ENCODE data around the gene ADK.
A peak's percentile ranks its signal among the peaks of the same experiment; 100 is the strongest.
"Not testable (repeated sequence)": the region's sequence is repeated elsewhere in the genome, so short reads cannot be mapped to it uniquely, and the experiment has no call there.

ADK gene

DNA sequence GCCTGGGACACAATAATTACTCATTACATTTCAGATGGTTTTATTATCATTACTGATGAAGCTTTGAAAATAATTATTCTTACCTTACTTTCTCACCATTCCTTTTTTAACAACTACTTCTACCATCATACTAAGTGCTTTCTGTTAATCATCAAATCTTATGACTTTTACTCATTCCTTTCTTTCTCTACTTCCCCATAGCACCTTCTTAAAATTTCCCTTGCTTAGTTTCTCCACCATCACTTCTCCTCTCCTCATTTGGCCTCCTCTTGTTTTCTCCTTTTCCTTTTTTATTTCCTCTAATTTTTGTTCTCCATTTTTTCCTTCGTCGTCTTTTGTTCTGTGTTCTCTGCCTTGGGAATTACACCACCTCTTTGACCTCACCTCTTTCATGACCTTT lies 372.2 kb downstream of the ADK start:
- Histone ChIP-seq H3K9me3 (ENCODE audit: insufficient read depth, low read length) (no peaks in the 10 kb centered on the region), H3K36me3 (replicated peaks; ENCODE audit: low read depth, low read length) (no peaks in the 10 kb centered on the region), H3K4me1 (ENCODE audit: low read length) (peaks cover 12% of the 10 kb centered on the region), H4K20me1 (ENCODE audit: insufficient read depth, low read length) (no peaks in the 10 kb centered on the region), H2AFZ (ENCODE audit: low read depth, low read length) (no peak overlapping the region), H3K4me3 (ENCODE audit: low read length) (no peak overlapping the region), H3K27me3 (ENCODE audit: low read depth, low read length) (no peaks in the 10 kb centered on the region), H3K9ac (ENCODE audit: low read length) (no peak overlapping the region), H3K4me2 (ENCODE audit: low read length) (peak overlapping the region; percentile 34), H3K27ac (ENCODE audit: low read length) (peak overlapping the region; percentile 26; the same call in 1 of the 2 replicates), H3K79me2 (ENCODE audit: low read length) (no peaks in the 10 kb centered on the region)
- TF ChIP-seq, protein P1, sequence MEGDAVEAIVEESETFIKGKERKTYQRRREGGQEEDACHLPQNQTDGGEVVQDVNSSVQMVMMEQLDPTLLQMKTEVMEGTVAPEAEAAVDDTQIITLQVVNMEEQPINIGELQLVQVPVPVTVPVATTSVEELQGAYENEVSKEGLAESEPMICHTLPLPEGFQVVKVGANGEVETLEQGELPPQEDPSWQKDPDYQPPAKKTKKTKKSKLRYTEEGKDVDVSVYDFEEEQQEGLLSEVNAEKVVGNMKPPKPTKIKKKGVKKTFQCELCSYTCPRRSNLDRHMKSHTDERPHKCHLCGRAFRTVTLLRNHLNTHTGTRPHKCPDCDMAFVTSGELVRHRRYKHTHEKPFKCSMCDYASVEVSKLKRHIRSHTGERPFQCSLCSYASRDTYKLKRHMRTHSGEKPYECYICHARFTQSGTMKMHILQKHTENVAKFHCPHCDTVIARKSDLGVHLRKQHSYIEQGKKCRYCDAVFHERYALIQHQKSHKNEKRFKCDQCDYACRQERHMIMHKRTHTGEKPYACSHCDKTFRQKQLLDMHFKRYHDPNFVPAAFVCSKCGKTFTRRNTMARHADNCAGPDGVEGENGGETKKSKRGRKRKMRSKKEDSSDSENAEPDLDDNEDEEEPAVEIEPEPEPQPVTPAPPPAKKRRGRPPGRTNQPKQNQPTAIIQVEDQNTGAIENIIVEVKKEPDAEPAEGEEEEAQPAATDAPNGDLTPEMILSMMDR (IDR thresholded peaks at IDR 0.05; ENCODE audit: low read depth, low read length) = no peak
- no peak for TF ChIP-seq EZH2phosphoT487 (IDR thresholded peaks at IDR 0.05; ENCODE audit: low read depth)

DNA sequence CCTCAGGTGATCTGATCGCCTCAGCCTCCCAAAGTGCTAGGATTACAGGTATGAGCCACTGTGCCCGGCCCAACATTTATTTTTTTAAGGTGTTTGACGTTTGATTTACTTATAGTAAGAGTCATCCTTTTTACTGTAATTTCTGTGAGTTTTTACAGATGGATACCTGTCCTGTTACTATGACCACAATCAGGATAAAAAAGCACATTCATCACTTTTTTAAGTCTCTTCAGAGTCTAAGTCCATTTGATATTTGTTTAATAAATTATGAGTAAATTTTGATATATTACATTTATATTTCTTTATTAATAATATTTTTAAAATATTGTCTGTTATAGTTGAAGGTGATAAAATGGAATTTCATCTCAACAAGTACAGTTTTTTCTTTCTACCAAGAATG lies 374.9 kb downstream of the ADK start:
- no peak for TF ChIP-seq EZH2phosphoT487 (IDR thresholded peaks at IDR 0.05; ENCODE audit: low read depth)
- TF ChIP-seq, protein P1 (IDR thresholded peaks at IDR 0.05; ENCODE audit: low read depth, low read length) = no peak

GRCh38 chr10:74527611-74528010 lies 376.6 kb downstream of the ADK start:
- H2AFZ ChIP-seq (ENCODE audit: low read depth, low read length); H3K9ac ChIP-seq (ENCODE audit: low read length); H4K20me1 ChIP-seq (ENCODE audit: insufficient read depth, low read length); H3K27me3 ChIP-seq (ENCODE audit: low read depth, low read length); H3K27ac ChIP-seq (ENCODE audit: low read length); H3K4me3 ChIP-seq (ENCODE audit: low read length); H3K4me2 ChIP-seq (ENCODE audit: low read length); H3K9me3 ChIP-seq (ENCODE audit: insufficient read depth, low read length); H3K79me2 ChIP-seq (ENCODE audit: low read length); H3K36me3 ChIP-seq (replicated peaks; ENCODE audit: low read depth, low read length): not testable (repeated sequence)
- peaks cover 25% of the 10 kb centered on the region for H3K4me1 ChIP-seq (ENCODE audit: low read length)

More for the DNA sequence above, 374.9 kb downstream of the ADK start:
- Histone ChIP-seq H3K4me3 (ENCODE audit: low read length) (no peak overlapping the region), H3K9me3 (ENCODE audit: insufficient read depth, low read length) (no peaks in the 10 kb centered on the region), H3K9ac (ENCODE audit: low read length) (no peak overlapping the region), H3K27me3 (ENCODE audit: low read depth, low read length) (no peaks in the 10 kb centered on the region), H2AFZ (ENCODE audit: low read depth, low read length) (no peak overlapping the region), H3K79me2 (ENCODE audit: low read length) (no peaks in the 10 kb centered on the region), H3K36me3 (replicated peaks; ENCODE audit: low read depth, low read length) (no peaks in the 10 kb centered on the region), H3K4me1 (ENCODE audit: low read length) (peaks cover 19% of the 10 kb centered on the region), H3K27ac (ENCODE audit: low read length) (no peak overlapping the region), H4K20me1 (ENCODE audit: insufficient read depth, low read length) (no peaks in the 10 kb centered on the region), H3K4me2 (ENCODE audit: low read length) (no peak overlapping the region)

DNA sequence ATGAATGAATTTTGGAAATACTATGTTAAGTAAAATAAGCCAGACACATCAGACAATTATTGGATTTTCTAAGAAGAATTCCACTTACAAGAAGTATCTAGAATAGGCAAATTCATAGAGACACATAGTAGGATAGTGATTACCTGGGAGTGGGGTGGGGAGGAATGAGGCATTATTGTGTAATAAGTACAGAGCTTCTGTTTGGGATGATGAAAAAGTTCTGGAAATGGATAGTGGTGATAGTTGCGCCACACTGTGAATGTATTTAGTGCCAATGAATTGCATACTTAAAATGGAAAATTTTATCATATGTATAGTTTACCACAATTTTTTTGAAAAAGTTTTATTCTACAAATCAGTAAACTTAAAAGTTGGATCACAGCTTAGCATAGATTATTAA lies 378.2 kb downstream of the ADK start:
- no peaks in the 10 kb centered on the region for H4K20me1 ChIP-seq (ENCODE audit: insufficient read depth, low read length)
- H3K4me2 ChIP-seq (ENCODE audit: low read length) = no peak overlapping the region; the same call in 1 of the 2 replicates
- H3K4me3 ChIP-seq (ENCODE audit: low read length) = no peak overlapping the region
- H3K9me3 ChIP-seq (ENCODE audit: insufficient read depth, low read length) = no peaks in the 10 kb centered on the region
- H3K79me2 ChIP-seq (ENCODE audit: low read length) = no peaks in the 10 kb centered on the region
- TF ChIP-seq, protein P1 (IDR thresholded peaks at IDR 0.05; ENCODE audit: low read depth, low read length) = no peak
- TF ChIP-seq EZH2phosphoT487 (IDR thresholded peaks at IDR 0.05; ENCODE audit: low read depth) = no peak
- H3K27me3 ChIP-seq (ENCODE audit: low read depth, low read length) = no peaks in the 10 kb centered on the region
- peaks cover 14% of the 10 kb centered on the region for H3K4me1 ChIP-seq (ENCODE audit: low read length)
- no peak overlapping the region for H3K27ac ChIP-seq (ENCODE audit: low read length)
- no peak overlapping the region for H3K9ac ChIP-seq (ENCODE audit: low read length)
- no peaks in the 10 kb centered on the region for H3K36me3 ChIP-seq (replicated peaks; ENCODE audit: low read depth, low read length)
- H2AFZ ChIP-seq (ENCODE audit: low read depth, low read length) = no peak overlapping the region

- Histone ChIP-seq H3K9me3 (ENCODE audit: insufficient read depth, low read length) (no peaks in the 10 kb centered on the region), H3K4me3 (ENCODE audit: low read length) (no peak overlapping the region), H3K36me3 (replicated peaks; ENCODE audit: low read depth, low read length) (no peaks in the 10 kb centered on the region), H3K4me1 (ENCODE audit: low read length) (peaks cover 14% of the 10 kb centered on the region), H3K9ac (ENCODE audit: low read length) (no peak overlapping the region), H3K27me3 (ENCODE audit: low read depth, low read length) (no peaks in the 10 kb centered on the region), H4K20me1 (ENCODE audit: insufficient read depth, low read length) (no peaks in the 10 kb centered on the region), H3K4me2 (ENCODE audit: low read length) (no peak overlapping the region), H3K79me2 (ENCODE audit: low read length) (no peaks in the 10 kb centered on the region), H3K27ac (ENCODE audit: low read length) (no peak overlapping the region), H2AFZ (ENCODE audit: low read depth, low read length) (no peak overlapping the region)
- TF ChIP-seq, protein P1 (IDR thresholded peaks at IDR 0.05; ENCODE audit: low read depth, low read length) = no peak
- no peak for TF ChIP-seq EZH2phosphoT487 (IDR thresholded peaks at IDR 0.05; ENCODE audit: low read depth)
These were observed 380.0 kb downstream of the ADK start for GRCh38 chr10:74530981-74531380.

Data from OCI-LY3 (cell line).